Stimulated activated naive CD8-positive, alpha-beta T cell treated with anti-CD3 and anti-CD28 coated beads, Interleukin-15, Interleukin-2, amounts not matched to agents 100 ng/mL and 50 ng/mL, for 24 hours (primary cell): ENCODE data around the gene C3orf33.
A peak's percentile ranks its signal among the peaks of the same experiment; 100 is the strongest.

Source experiments
- H3K27ac Mint-ChIP-seq: one replicate; pipeline ENCODE4 v1.8.0; 2021; ENCODE audit warnings: mild to moderate bottlenecking, mixed read lengths
- H3K27me3 Mint-ChIP-seq: one replicate; pipeline ENCODE4 v1.8.0; 2021; ENCODE audit warnings: mixed read lengths
- H3K36me3 Mint-ChIP-seq: one replicate; pipeline ENCODE4 v1.8.0; 2021; ENCODE audit warnings: low read depth, mixed read lengths
- H3K4me1 Mint-ChIP-seq: one replicate; pipeline ENCODE4 v1.8.0; 2021; ENCODE audit warnings: low read depth, mixed read lengths
- H3K4me3 Mint-ChIP-seq: one replicate; pipeline ENCODE4 v1.8.0; 2021; ENCODE audit warnings: mild to moderate bottlenecking, mixed read lengths
- H3K9me3 Mint-ChIP-seq: one replicate; pipeline ENCODE4 v1.8.0; 2021; ENCODE audit warnings: mixed read lengths

C3orf33 gene

DNA sequence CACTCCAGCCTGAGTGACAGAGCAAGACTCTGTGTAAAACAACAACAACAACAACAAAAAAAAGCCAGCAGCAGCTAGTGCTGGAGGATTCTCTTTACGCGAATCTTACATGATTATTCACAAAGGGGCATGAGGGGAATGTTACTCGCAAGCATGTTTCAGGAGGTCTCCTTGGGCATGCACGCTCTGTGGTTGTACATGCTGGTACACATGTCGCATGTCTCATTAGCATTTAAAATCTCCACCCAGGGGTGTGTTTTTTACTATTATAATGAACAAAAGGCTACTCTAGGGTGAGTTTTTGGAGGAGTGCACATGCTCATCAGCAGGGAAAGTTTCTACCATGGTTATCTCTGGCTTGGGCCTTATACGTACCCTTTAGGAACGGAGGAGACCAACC is 48.5 kb downstream of the C3orf33 start:
- H3K4me1 Mint-ChIP-seq, result no peaks in the 10 kb centered on the region
- no peaks in the 10 kb centered on the region for H3K27me3 Mint-ChIP-seq

DNA sequence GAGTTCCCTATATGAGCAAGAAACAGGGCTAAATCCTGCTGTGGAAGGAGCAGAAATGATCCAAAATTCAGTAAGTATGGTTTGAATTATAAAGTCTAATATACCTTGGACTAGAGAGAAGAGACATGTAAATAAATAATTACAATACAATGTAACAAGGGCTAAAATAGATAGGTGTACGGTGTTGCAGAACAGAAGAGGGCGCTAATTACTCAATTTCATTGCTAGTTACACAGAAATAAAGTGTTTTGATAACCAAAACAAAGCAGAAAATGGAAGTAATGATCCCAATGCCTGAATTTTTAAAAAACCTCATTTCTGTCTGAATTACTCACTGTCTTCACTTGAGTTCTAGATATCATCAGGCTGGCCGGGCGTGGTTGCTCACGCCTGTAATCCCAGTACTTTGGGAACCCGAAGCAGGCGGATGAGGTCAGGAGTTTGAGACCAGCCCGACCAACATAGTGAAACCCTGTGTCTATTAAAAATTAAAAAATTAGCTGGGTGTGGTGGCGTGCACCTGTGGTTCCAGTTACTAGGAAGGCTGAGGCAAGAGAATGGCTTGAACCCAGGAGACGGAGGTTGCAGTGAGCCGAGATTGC is 52.9 kb downstream of the C3orf33 start:
- H3K27ac Mint-ChIP-seq, result no peak overlapping the region
- H3K27me3 Mint-ChIP-seq, result peaks cover 3% of the 10 kb centered on the region
- H3K4me3 Mint-ChIP-seq, result no peak overlapping the region
- no peaks in the 10 kb centered on the region for H3K9me3 Mint-ChIP-seq
- H3K36me3 Mint-ChIP-seq, result no peaks in the 10 kb centered on the region
- H3K4me1 Mint-ChIP-seq, result no peaks in the 10 kb centered on the region

More for the DNA sequence above, 48.5 kb downstream of the C3orf33 start:
- H3K27ac Mint-ChIP-seq, result no peak overlapping the region
- no peaks in the 10 kb centered on the region for H3K36me3 Mint-ChIP-seq
- no peak overlapping the region for H3K4me3 Mint-ChIP-seq
- H3K9me3 Mint-ChIP-seq, result no peaks in the 10 kb centered on the region

- Mint-ChIP-seq H3K4me1 (peaks cover 10% of the 10 kb centered on the region), H3K27ac (no peak overlapping the region), H3K4me3 (no peak overlapping the region), H3K9me3 (no peaks in the 10 kb centered on the region), H3K36me3 (no peaks in the 10 kb centered on the region), H3K27me3 (peaks cover 31% of the 10 kb centered on the region)
These were observed 57.3 kb downstream of the C3orf33 start for GRCh38 chr3:155748611-155749365.

DNA sequence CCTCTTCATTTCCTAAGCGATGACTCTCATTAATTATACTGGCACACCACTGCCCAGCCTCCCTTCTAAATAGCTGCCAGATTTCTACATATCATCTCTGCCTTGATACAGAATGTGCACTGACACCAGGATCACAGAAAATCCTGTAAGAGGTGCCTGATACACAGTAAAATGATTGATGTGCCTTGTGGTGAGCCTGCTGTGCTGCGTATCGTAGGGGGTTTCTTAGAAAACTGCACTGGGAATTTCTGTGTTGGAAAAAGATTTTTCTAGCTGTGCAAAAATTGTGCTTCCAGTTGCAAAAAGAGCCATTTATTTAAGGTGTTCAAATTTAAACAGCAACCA is 58.2 kb downstream of the C3orf33 start:
- no peak overlapping the region for H3K4me3 Mint-ChIP-seq
- H3K27ac Mint-ChIP-seq, result no peak overlapping the region
- H3K9me3 Mint-ChIP-seq, result no peaks in the 10 kb centered on the region
- H3K4me1 Mint-ChIP-seq, result peaks cover 14% of the 10 kb centered on the region
- H3K27me3 Mint-ChIP-seq, result peaks cover 38% of the 10 kb centered on the region
- H3K36me3 Mint-ChIP-seq, result no peaks in the 10 kb centered on the region

DNA sequence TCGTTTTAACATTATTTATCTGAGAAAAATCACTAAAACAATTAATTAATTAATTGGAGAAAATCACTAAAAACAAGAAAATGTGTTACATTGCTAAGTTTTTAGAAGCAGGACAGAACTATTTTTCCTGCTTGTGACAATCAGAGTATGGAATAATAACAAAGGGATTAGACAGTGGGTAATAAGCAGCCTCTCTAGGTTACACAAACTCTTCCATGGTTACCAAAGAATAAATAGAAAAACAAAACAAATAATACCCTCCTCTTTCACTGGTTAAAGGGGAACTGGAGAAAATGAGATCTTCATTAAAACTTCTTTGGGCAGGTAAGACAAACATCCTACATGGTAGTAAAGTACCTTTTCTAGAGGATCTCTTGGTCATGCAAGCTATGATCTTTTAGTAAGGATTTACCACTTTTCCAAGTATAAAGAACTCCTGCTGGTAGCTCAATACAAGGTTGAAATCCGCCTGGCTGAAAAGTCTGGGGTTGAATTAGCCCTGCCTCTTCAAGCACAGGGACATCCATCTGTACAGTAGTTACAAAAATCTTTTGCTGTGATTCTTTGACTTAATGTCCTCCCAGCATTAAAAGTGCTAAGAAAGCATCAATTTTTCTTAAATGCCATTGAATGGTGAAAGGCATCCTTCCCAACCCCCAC is 58.7 kb downstream of the C3orf33 start:
- no peak overlapping the region for H3K4me3 Mint-ChIP-seq
- peaks cover 43% of the 10 kb centered on the region for H3K27me3 Mint-ChIP-seq
- peaks cover 14% of the 10 kb centered on the region for H3K4me1 Mint-ChIP-seq
- H3K9me3 Mint-ChIP-seq, result no peaks in the 10 kb centered on the region
- H3K36me3 Mint-ChIP-seq, result no peaks in the 10 kb centered on the region
- H3K27ac Mint-ChIP-seq, result no peak overlapping the region

GRCh38 chr3:155746703-155747102 is 59.4 kb downstream of the C3orf33 start:
- H3K36me3 Mint-ChIP-seq, result no peaks in the 10 kb centered on the region
- peaks cover 45% of the 10 kb centered on the region for H3K27me3 Mint-ChIP-seq
- no peaks in the 10 kb centered on the region for H3K9me3 Mint-ChIP-seq
- no peak overlapping the region for H3K27ac Mint-ChIP-seq
- H3K4me1 Mint-ChIP-seq, result peaks cover 14% of the 10 kb centered on the region
- H3K4me3 Mint-ChIP-seq, result no peak overlapping the region

DNA sequence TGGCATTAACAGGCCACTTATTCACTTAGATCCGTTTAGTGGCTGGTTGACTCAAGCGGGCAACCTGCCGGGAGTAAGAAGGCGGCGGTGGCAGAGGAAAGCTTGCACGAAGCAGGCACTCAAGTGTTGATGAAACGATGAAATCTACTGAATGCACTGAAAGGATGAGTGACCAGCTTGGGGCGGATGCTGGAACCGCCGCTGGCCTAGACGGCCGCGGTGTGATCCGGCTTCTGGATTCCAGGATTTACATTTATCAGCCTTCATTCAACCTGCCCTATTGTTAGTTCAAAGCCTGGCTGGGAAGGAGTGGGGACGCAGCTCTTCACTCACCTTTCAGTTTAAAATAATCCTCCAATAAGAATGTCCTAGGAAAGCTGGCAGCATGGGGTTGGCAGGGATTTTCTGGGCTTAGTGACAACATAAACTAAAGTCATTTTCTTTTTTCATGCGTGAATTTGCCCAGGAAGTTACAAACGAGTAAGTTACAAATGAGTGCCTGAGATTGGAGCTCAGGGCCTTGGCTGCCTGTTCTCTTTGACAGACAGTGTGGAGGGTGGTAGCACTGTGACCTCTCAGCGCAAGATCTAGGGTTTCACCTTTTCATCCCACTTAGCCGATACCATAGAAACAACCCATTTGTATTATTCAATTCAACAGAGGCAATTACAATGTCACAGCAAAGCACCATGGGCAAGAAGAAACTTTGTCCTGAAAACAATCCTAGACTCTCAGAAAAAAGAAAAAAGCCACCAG is 60.1 kb downstream of the C3orf33 start:
- peaks cover 14% of the 10 kb centered on the region for H3K4me1 Mint-ChIP-seq
- no peaks in the 10 kb centered on the region for H3K36me3 Mint-ChIP-seq
- H3K27me3 Mint-ChIP-seq, result peaks cover 50% of the 10 kb centered on the region
- no peaks in the 10 kb centered on the region for H3K9me3 Mint-ChIP-seq
- peak overlapping the region; percentile 42 for H3K4me3 Mint-ChIP-seq
- H3K27ac Mint-ChIP-seq, result no peak overlapping the region

DNA sequence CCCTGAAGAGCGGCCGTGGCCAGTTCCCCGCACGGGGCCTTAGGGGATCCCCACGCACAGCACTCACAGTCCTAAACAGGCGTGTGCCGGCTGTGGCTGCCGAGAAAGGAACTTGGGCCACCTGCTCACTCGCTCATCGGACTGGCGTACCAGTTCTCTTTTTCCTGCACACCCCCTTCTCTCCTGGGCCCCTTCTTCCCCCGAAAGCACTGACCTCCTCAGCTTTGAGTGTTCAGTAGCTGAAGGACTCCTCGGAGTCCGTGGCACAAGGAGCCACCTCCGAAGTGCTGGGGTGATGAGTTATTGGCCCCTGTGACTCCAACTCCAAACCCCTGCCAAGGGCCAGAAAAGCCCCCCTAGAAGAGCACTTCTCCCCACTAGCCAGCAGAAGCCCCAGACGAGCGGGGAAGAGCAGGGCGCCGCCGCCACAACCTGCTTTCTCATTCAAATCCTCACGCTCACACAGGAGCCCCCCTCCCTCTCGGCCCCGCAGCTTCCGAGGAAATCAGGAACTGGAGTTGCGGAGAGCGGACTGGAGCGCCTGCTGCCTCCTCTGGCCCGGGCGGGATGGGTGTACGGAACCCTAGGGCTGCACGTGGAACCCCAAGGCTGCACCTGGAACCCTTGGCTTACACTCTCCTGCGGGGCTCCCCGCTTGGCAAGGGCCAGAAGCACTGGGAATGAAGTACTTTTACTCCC is 61.3 kb downstream of the C3orf33 start, which contains the start of gene PLCH1:
Gene PLCH1 (minus strand): TSS at position 446 of the 699 bp plus-strand sequence. CDS start 40,847 bp downstream, outside the sequence.
- peaks cover 57% of the 10 kb centered on the region for H3K27me3 Mint-ChIP-seq
- no peaks in the 10 kb centered on the region for H3K36me3 Mint-ChIP-seq
- no peaks in the 10 kb centered on the region for H3K9me3 Mint-ChIP-seq
- peaks cover 14% of the 10 kb centered on the region for H3K4me1 Mint-ChIP-seq
- peak within 1 kb of the TSS; percentile 84 for H3K4me3 Mint-ChIP-seq
- H3K27ac Mint-ChIP-seq, result no peak within 1 kb of the TSS

DNA sequence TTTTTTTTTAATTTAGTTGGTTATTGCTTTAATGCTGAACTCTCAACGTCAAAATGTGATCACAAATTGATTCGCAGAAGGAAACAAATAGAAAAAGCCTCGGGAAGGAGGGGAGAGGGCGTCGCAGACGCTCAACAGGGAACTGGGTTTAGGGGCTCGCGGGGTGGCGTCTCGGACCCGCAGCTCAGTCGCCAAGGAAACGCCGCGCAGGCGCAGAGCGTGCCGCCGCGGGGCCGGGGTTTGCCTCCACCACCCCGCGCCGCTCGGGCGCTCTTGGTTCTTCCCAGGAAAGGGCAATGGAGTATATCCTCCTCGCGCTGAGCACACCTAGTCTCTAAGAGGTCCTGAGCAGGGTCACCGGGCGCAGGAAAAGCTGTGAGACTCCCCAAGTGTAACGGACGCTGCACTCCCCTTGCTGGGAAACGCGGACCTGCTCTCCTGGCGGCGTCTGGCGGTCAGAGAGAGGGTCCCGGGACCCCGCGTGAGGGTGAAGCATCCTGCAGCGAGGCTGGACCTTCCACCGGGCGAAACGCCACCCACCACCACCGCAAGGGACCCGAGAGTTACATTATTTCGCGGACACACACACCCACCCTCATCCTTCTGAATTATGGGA is 62.0 kb downstream of the C3orf33 start:
- Mint-ChIP-seq H3K9me3 (no peaks in the 10 kb centered on the region), H3K36me3 (no peaks in the 10 kb centered on the region), H3K27me3 (peaks cover 61% of the 10 kb centered on the region), H3K4me1 (peaks cover 14% of the 10 kb centered on the region), H3K4me3 (peak overlapping the region; percentile 84), H3K27ac (no peak overlapping the region)

DNA sequence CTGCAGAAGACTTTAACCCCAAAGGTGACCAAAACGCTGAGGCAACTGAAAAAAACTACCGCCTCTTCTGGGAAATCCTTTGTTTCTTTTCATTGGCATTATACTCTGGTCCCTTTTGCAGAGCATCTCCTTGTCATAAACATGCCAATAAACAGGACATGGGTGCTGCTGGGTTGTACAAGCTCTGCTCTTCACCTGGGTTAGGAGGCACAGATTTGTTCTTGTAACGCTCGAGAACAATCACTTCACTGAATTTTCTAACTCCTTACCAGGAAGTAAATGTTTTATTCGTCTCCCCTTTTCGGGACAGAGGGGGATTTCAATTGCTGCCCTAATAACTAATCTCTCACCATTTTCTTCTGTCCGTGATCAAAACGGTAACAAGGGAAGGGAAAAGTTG is 62.5 kb downstream of the C3orf33 start:
- Mint-ChIP-seq H3K27me3 (peaks cover 63% of the 10 kb centered on the region), H3K9me3 (no peaks in the 10 kb centered on the region), H3K4me3 (peak overlapping the region; percentile 84), H3K27ac (no peak overlapping the region), H3K4me1 (peaks cover 14% of the 10 kb centered on the region), H3K36me3 (no peaks in the 10 kb centered on the region)

GRCh38 chr3:155742349-155742965 is 63.6 kb downstream of the C3orf33 start:
- peaks cover 69% of the 10 kb centered on the region for H3K27me3 Mint-ChIP-seq
- H3K27ac Mint-ChIP-seq, result no peak overlapping the region
- peaks cover 14% of the 10 kb centered on the region for H3K4me1 Mint-ChIP-seq
- no peaks in the 10 kb centered on the region for H3K36me3 Mint-ChIP-seq
- no peaks in the 10 kb centered on the region for H3K9me3 Mint-ChIP-seq
- H3K4me3 Mint-ChIP-seq, result peak overlapping the region; percentile 24

DNA sequence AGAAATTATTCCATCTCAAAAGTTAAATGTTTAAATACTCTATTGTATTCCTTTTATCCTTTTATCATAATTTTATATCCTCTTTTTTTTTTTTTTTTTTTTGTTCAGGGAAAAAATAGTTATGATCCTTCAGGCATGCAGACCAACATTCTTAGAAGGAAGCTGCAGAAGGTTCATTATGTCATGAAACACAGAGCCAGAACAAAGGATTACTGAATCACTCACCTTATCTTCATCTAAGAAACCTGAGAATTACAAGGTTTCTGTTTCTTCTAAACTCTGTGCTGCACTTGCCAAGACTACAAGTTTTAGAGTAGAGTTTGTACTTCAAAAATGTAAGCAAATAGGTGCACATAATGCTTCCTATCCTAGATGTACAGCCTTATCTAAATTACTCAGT is 64.5 kb downstream of the C3orf33 start:
- H3K27ac Mint-ChIP-seq, result no peak overlapping the region
- H3K4me1 Mint-ChIP-seq, result peaks cover 14% of the 10 kb centered on the region
- no peaks in the 10 kb centered on the region for H3K36me3 Mint-ChIP-seq
- H3K9me3 Mint-ChIP-seq, result no peaks in the 10 kb centered on the region
- H3K4me3 Mint-ChIP-seq, result no peak overlapping the region
- H3K27me3 Mint-ChIP-seq, result peaks cover 66% of the 10 kb centered on the region

- Mint-ChIP-seq H3K4me1 (peaks cover 14% of the 10 kb centered on the region), H3K27ac (no peak overlapping the region), H3K27me3 (peaks cover 61% of the 10 kb centered on the region), H3K4me3 (no peak overlapping the region), H3K36me3 (no peaks in the 10 kb centered on the region), H3K9me3 (no peaks in the 10 kb centered on the region)
These were observed 65.0 kb downstream of the C3orf33 start for GRCh38 chr3:155741101-155741500.

- Mint-ChIP-seq H3K27ac (no peak overlapping the region), H3K4me1 (peaks cover 6% of the 10 kb centered on the region), H3K36me3 (no peaks in the 10 kb centered on the region), H3K4me3 (no peak overlapping the region), H3K27me3 (peaks cover 47% of the 10 kb centered on the region), H3K9me3 (no peaks in the 10 kb centered on the region)
These were observed 66.9 kb downstream of the C3orf33 start for GRCh38 chr3:155739154-155739553.
